GM12878 (cell line): ENCODE data around the gene MAGI1. TPM values are rescaled to one million over a fixed set of nuclear protein-coding genes. Genes with fewer than 3 reads are reported as not detected.

Experiments used
- ATAC-seq: fragments of 200-7000 bp; cut with Tn5 transposase; 3 replicates; pipeline ENCODE4 v1.9.1; 2020; ENCODE audit warnings: mild to moderate bottlenecking, moderate library complexity
- BruUV-seq: library from RNA; stranded (reverse); fragments of 400-500 nt; replicated peaks from 2 replicates; lab custom pipeline; 2021; lab: Mats Ljungman, UMichigan
- CTCF ChIA-PET: fragments of 300-600 bp; sonication (Branson Sonifier 250); formaldehyde crosslinking; extraction: SDS; loops from one replicate; lab custom pipeline; 2021; ENCODE audit warnings: inconsistent platforms; lab: Yijun Ruan, JAX
- POLR2A ChIA-PET: fragments of 350-600 bp; formaldehyde crosslinking; extraction: SDS; loops from one replicate; lab custom pipeline; 2021; ENCODE audit warnings: inconsistent platforms; lab: Charles Lee
- RAD21 ChIA-PET: fragments of 300-600 bp; sonication (Branson Sonifier 250); formaldehyde crosslinking; loops from one replicate; lab custom pipeline; 2023; ENCODE audit warnings: antibody characterized with exemption; ENCODE audit not compliant: unreplicated experiment; lab: Charles Lee
- SMC1A ChIA-PET: fragments of 300-600 bp; sonication (Branson Sonifier 250); formaldehyde crosslinking; loops from one replicate; lab custom pipeline; 2023; ENCODE audit not compliant: unreplicated experiment, uncharacterized antibody; lab: Charles Lee
- DNase-seq: peaks from one replicate; pipeline ENCODE4 v3.0.0-alpha.2; 2011; ENCODE audit warnings: low read depth, low spot score
- FAIRE-seq: peaks from 3 replicates; lab custom pipeline; 2011; peaks lifted over from hg19 to GRCh38; lab: Jason Lieb, UNC
- H2AFZ ChIP-seq: 2 replicates; pipeline ENCODE4 v1.6.0; 2011; ENCODE audit warnings: low read depth, low read length, control low read depth; ENCODE audit not compliant: control insufficient read depth
- H3K27ac ChIP-seq: 2 replicates; pipeline ENCODE4 v1.5.1; 2011; ENCODE audit warnings: control low read depth; ENCODE audit not compliant: control insufficient read depth, insufficient read depth
- H3K27me3 ChIP-seq, 2 experiments: replicated peaks in 1 of 2; 2 replicates each; pipeline versions ENCODE4 v1.6.0 to v1.6.1; 2011; ENCODE audit warnings: low read length in 1 of 2; ENCODE audit not compliant: control insufficient read depth in 2 of 2, insufficient read depth in 2 of 2
- H3K36me3 ChIP-seq, 2 experiments: 2 replicates each; pipeline ENCODE4 v1.5.1; 2011; ENCODE audit warnings: low read length in 1 of 2; ENCODE audit not compliant: control insufficient read depth in 2 of 2, insufficient read depth in 2 of 2
- H3K4me1 ChIP-seq: 2 replicates; pipeline ENCODE4 v1.6.1; 2011; ENCODE audit warnings: mild to moderate bottlenecking, low read length, moderate library complexity, mixed read lengths; ENCODE audit not compliant: control insufficient read depth, insufficient read depth
- H3K4me2 ChIP-seq: 2 replicates; pipeline ENCODE4 v1.6.0; 2011; ENCODE audit warnings: control low read depth; ENCODE audit not compliant: control insufficient read depth, insufficient read depth
- H3K4me3 ChIP-seq: fragments of 200-600 bp; sonication (generic); 2 replicates; pipeline ENCODE4 v1.5.1; 2016
- H3K79me2 ChIP-seq: 2 replicates; pipeline ENCODE4 v1.6.0; 2011; ENCODE audit warnings: low read length; ENCODE audit not compliant: control insufficient read depth, insufficient read depth
- H3K9ac ChIP-seq: 2 replicates; pipeline ENCODE4 v1.8.0; 2011; ENCODE audit warnings: low read length, control low read depth, mixed read lengths; ENCODE audit not compliant: control insufficient read depth, insufficient read depth
- H3K9me3 ChIP-seq: replicated peaks from 3 replicates; pipeline ENCODE4 v1.5.1; 2011; ENCODE audit warnings: mild to moderate bottlenecking, low read length; ENCODE audit not compliant: control insufficient read depth, insufficient read depth
- H4K20me1 ChIP-seq: 2 replicates; pipeline ENCODE4 v1.6.0; 2011; ENCODE audit not compliant: control insufficient read depth, insufficient read depth
- ATF3 ChIP-seq: IDR thresholded peaks from 2 replicates; pipeline ENCODE4 v1.6.1; 2011; ENCODE audit warnings: low read depth, mild to moderate bottlenecking, low read length, moderate library complexity, borderline replicate concordance; ENCODE audit errors: extremely low read depth
- CHD1 ChIP-seq: IDR thresholded peaks from 2 replicates; pipeline ENCODE4 v1.6.1; 2012; ENCODE audit warnings: low read depth, low read length, improper control_type of control experiment
- CREB1 ChIP-seq: IDR thresholded peaks from 2 replicates; pipeline ENCODE4 v1.6.1; 2012; ENCODE audit warnings: low read depth, mild to moderate bottlenecking, inconsistent platforms
- ELK1 ChIP-seq: IDR thresholded peaks from 2 replicates; pipeline ENCODE4 v1.6.1; 2012; ENCODE audit warnings: low read depth, low read length, improper control_type of control experiment
- GABPA ChIP-seq: IDR thresholded peaks from 2 replicates; pipeline ENCODE4 v1.6.1; 2014; ENCODE audit warnings: antibody characterized with exemption, low read depth, mild to moderate bottlenecking, inconsistent platforms
- HDGF ChIP-seq: fragments of 450-650 bp; IDR thresholded peaks from 2 replicates; pipeline ENCODE4 v1.6.1; 2016; ENCODE audit warnings: antibody characterized with exemption
- KAT2A ChIP-seq: conservative IDR thresholded peaks from 2 replicates; pipeline ENCODE4 v1.6.1; 2011; ENCODE audit warnings: low read depth, low read length; ENCODE audit not compliant: control insufficient read depth
- KDM1A ChIP-seq: fragments of 200-600 bp; sonication (generic); IDR thresholded peaks from 2 replicates; pipeline ENCODE4 v1.6.1; 2016; ENCODE audit warnings: borderline replicate concordance
- NRF1 ChIP-seq: conservative IDR thresholded peaks from 2 replicates; pipeline ENCODE4 v1.6.1; 2011; ENCODE audit warnings: mild to moderate bottlenecking, low read depth, low read length, improper control_type of control experiment
- POLR2AphosphoS2 ChIP-seq: IDR thresholded peaks from 2 replicates; pipeline ENCODE4 v1.6.1; 2011; ENCODE audit warnings: low read depth, mild to moderate bottlenecking, low read length, improper control_type of control experiment, moderate library complexity
- RAD21 ChIP-seq: IDR thresholded peaks from 2 replicates; pipeline ENCODE4 v1.6.1; 2011; ENCODE audit warnings: mild to moderate bottlenecking, low read depth, low read length, moderate library complexity; ENCODE audit not compliant: insufficient read depth
- SIX5 ChIP-seq: IDR thresholded peaks from 2 replicates; pipeline ENCODE4 v1.6.1; 2011; ENCODE audit warnings: mild to moderate bottlenecking, low read depth, low read length, moderate library complexity; ENCODE audit not compliant: severe bottlenecking
- SKIL ChIP-seq: fragments of 450-650 bp; IDR thresholded peaks from 2 replicates; pipeline ENCODE4 v1.6.1; 2017; ENCODE audit warnings: mild to moderate bottlenecking, low read depth, inconsistent platforms; ENCODE audit not compliant: poor library complexity, severe bottlenecking
- STAT1 ChIP-seq: fragments of 450-650 bp; conservative IDR thresholded peaks from 2 replicates; pipeline ENCODE4 v1.6.1; 2014; ENCODE audit warnings: antibody characterized with exemption, mild to moderate bottlenecking
- USF2 ChIP-seq: IDR thresholded peaks from 2 replicates; pipeline ENCODE4 v1.6.1; 2011; ENCODE audit warnings: low read depth, low read length, improper control_type of control experiment, borderline replicate concordance
- ZBTB4 ChIP-seq: fragments of 450-650 bp; formaldehyde crosslinking; IDR thresholded peaks from 2 replicates; pipeline ENCODE4 v1.4.0; 2022; ENCODE audit warnings: mild to moderate bottlenecking, moderate library complexity
- ZNF24 ChIP-seq: fragments of 450-650 bp; IDR thresholded peaks from 2 replicates; pipeline ENCODE4 v1.6.1; 2017; ENCODE audit warnings: antibody characterized with exemption, mild to moderate bottlenecking
- ZSCAN29 ChIP-seq: fragments of 450-650 bp; IDR thresholded peaks from 2 replicates; pipeline ENCODE4 v1.6.1; 2017; ENCODE audit warnings: mild to moderate bottlenecking, moderate library complexity
- WGBS: methylation state at CpG from one replicate; pipeline ENCODE4 v1.1.6; 2016; ENCODE audit warnings: low lambda C conversion rate; ENCODE audit not compliant: insufficient replicate concordance, insufficient coverage; ENCODE audit errors: missing lambda C conversion rate; 5-methylcytosine and 5-hydroxymethylcytosine counted together
- in situ Hi-C: fragments of 300-500 bp; cut with MboI; formaldehyde crosslinking; loops from 9 replicates; pipeline ENCODE4 v1.14.3; 2018; ENCODE audit warnings: mixed read lengths
- intact Hi-C: fragments of 100-400 bp; cut with micrococcal nuclease; formaldehyde crosslinking; loops from one replicate; pipeline ENCODE4 v1.14.2; 2022; ENCODE audit not compliant: unreplicated experiment
- polyA plus RNA-seq, 11 experiments: library from polyadenylated mRNA; depleted of rRNA in 4 of 11; unstranded in 6 of 11; stranded (reverse) in 5 of 11; fragments of >200 nt; fragmentation: Nextera tagmentation in 4 of 11; fragmentation: Illumina TruSeq in 1 of 11; extraction: Ambion mirVana in 4 of 11; extraction: Trizol in 1 of 11; gene quantifications; 1 replicate in 1 of 11; 2 replicates in 10 of 11; pipeline versions ENCODE4 v1.2.1 to v1.2.3, GENCODE V29; 2011 to 2016; ENCODE audit warnings: inconsistent platforms in 2 of 11, missing spikeins in 2 of 11, low read depth in 1 of 11
- total RNA-seq, 4 experiments: library from RNA; depleted of rRNA in 3 of 4; stranded (reverse); fragments of >200 nt in 3 of 4; fragmentation: Illumina TruSeq in 1 of 4; extraction: Trizol in 1 of 4; gene quantifications; 2 replicates each; pipeline versions ENCODE4 v1.2.1 to v1.2.3, GENCODE V29; 2013 to 2021

MAGI1 gene
- total and polyA plus RNA-seq, 10 of the 15 experiments (the other 5 are each of a cell fraction or from before 2014, with no cell fraction given), result 0.02 to 3.3 (median 0.29) TPM; not detected in 1

GRCh38 chr3:65617209-65617608, 421.5 kb downstream of the MAGI1 start:
- DNase-seq (no peak), FAIRE-seq (no peak), ATAC-seq (no peak)
- no peak overlapping the region for H3K4me3 ChIP-seq
- no peaks in the 10 kb centered on the region for H3K36me3 ChIP-seq
- ChIA-PET CTCF (no interaction called here), POLR2A (no interaction called here), RAD21 (no interaction called here), SMC1A (interaction anchor here (1.0 kb wide), 1 partner anchor 23 kb away, joined by 3 read pairs; no protein-coding TSS in a partner anchor)
- intact Hi-C loops (no loop called here), in situ Hi-C loops (no loop called here)
- no peak overlapping the region for H3K4me2 ChIP-seq
- H3K27me3 ChIP-seq, result no peaks in the 10 kb centered on the region
- no peaks in the 10 kb centered on the region for H3K4me1 ChIP-seq
- H3K27ac ChIP-seq, result no peak overlapping the region
- no peak overlapping the region for H2AFZ ChIP-seq
- BruUV-seq, result no TSS peak
- H3K79me2 ChIP-seq, result no peaks in the 10 kb centered on the region
- no peaks in the 10 kb centered on the region for H3K9me3 ChIP-seq
- WGBS, result 17% methylated on average over 4 of the region's 4 CpGs
- no peak overlapping the region for H3K9ac ChIP-seq
- no peaks in the 10 kb centered on the region for H4K20me1 ChIP-seq
- TF ChIP-seq POLR2AphosphoS2 (no peak), ZBTB4 (CRISPR knock-in tag) (no peak), KDM1A (no peak), ZSCAN29 (no peak), ELK1 (no peak), USF2 (no peak), KAT2A (no peak), RAD21 (no peak), ZNF24 (no peak), SKIL (no peak), GABPA (no peak), STAT1 (no peak), NRF1 (no peak), HDGF (no peak), ATF3 (no peak), CREB1 (no peak), CHD1 (no peak), SIX5 (no peak)
